H1 (cell line): ENCODE results near the gene DNAJC27. TPM values are rescaled to one million over a fixed set of nuclear protein-coding genes. Genes with fewer than 3 reads are reported as not detected.

Experiments
- CTCF ChIA-PET: fragments of 300-600 bp; sonication (Branson Sonifier 250); formaldehyde crosslinking; loops from one replicate; lab custom pipeline; 2021; ENCODE audit not compliant: partially characterized antibody; lab: Charles Lee
- POLR2A ChIA-PET: fragments of 300-600 bp; sonication (Branson Sonifier 250); formaldehyde crosslinking; loops from one replicate; lab custom pipeline; 2021; ENCODE audit warnings: inconsistent platforms; ENCODE audit not compliant: partially characterized antibody; lab: Charles Lee
- DNase-seq, 2 experiments: peaks; one replicate each; pipeline versions ENCODE4 v3.0.0 to v3.0.0-alpha.2; 2010 to 2022; ENCODE audit warnings: low spot score in 2 of 2, low read depth in 1 of 2, mixed read lengths in 1 of 2
- FAIRE-seq: peaks from 2 replicates; lab custom pipeline; 2011; peaks lifted over from hg19 to GRCh38; lab: Jason Lieb, UNC
- H2AFZ ChIP-seq: 2 replicates; pipeline ENCODE4 v1.8.1; 2012; ENCODE audit warnings: low read length, inconsistent platforms
- H2AK5ac ChIP-seq: 2 replicates; pipeline ENCODE4 v1.6.1; 2013; ENCODE audit warnings: low read depth, low read length
- H2BK120ac ChIP-seq: replicated peaks from 2 replicates; pipeline ENCODE3; 2013; ENCODE audit warnings: low read depth, low read length, inconsistent platforms
- H2BK12ac ChIP-seq: 2 replicates; pipeline ENCODE4 v1.6.1; 2013; ENCODE audit warnings: low read depth, low read length
- H2BK15ac ChIP-seq: 2 replicates; pipeline ENCODE4 v1.6.1; 2013; ENCODE audit warnings: low read length
- H2BK20ac ChIP-seq: 2 replicates; pipeline ENCODE4 v1.6.1; 2013; ENCODE audit warnings: low read length
- H2BK5ac ChIP-seq: 2 replicates; pipeline ENCODE4 v1.6.1; 2013; ENCODE audit warnings: low read depth, low read length
- H3K14ac ChIP-seq: 2 replicates; pipeline ENCODE4 v1.6.1; 2013; ENCODE audit warnings: inconsistent platforms; ENCODE audit not compliant: insufficient read length
- H3K18ac ChIP-seq: 2 replicates; pipeline ENCODE4 v1.6.1; 2013; ENCODE audit warnings: low read length; ENCODE audit errors: extremely low read depth
- H3K23ac ChIP-seq: 2 replicates; pipeline ENCODE4 v1.6.1; 2013; ENCODE audit warnings: inconsistent platforms; ENCODE audit not compliant: insufficient read length
- H3K23me2 ChIP-seq: 2 replicates; pipeline ENCODE4 v1.6.1; 2013; ENCODE audit warnings: low read depth, low read length
- H3K27ac ChIP-seq: 2 replicates; pipeline ENCODE4 v1.6.1; 2011; ENCODE audit warnings: low read depth, low read length, inconsistent platforms
- H3K27me3 ChIP-seq, 4 experiments: replicated peaks in 1 of 4; 1 replicate in 1 of 4; 2 replicates in 3 of 4; pipeline versions ENCODE4 v1.6.1 to v1.8.1; 2011 to 2013; ENCODE audit warnings: low read length in 3 of 4, mild to moderate bottlenecking in 3 of 4, inconsistent platforms in 2 of 4, mixed read lengths in 2 of 4, moderate library complexity in 1 of 4; ENCODE audit not compliant: control insufficient read depth in 3 of 4, insufficient read depth in 3 of 4; ENCODE audit errors: extremely low read depth in 1 of 4
- H3K36me3 ChIP-seq, 4 experiments: 2 replicates each; pipeline versions ENCODE4 v1.6.1 to v1.8.1; 2011 to 2013; ENCODE audit warnings: mild to moderate bottlenecking in 4 of 4, low read length in 3 of 4, moderate library complexity in 2 of 4, control low read depth in 1 of 4, inconsistent platforms in 1 of 4; ENCODE audit not compliant: insufficient read depth in 4 of 4, control insufficient read depth in 2 of 4
- H3K4ac ChIP-seq: replicated peaks from 2 replicates; pipeline ENCODE3; 2013; ENCODE audit warnings: low read length, low read depth, mixed read lengths, inconsistent platforms; ENCODE audit not compliant: insufficient read length
- H3K4me1 ChIP-seq, 4 experiments: replicated peaks in 1 of 4; 1 replicate in 1 of 4; 2 replicates in 3 of 4; pipeline versions ENCODE4 v1.6.1 to v1.8.1; 2011 to 2013; ENCODE audit warnings: low read length in 3 of 4, inconsistent platforms in 2 of 4, mixed read lengths in 1 of 4; ENCODE audit not compliant: insufficient read depth in 4 of 4, control insufficient read depth in 3 of 4
- H3K4me2 ChIP-seq, 2 experiments: 2 replicates each; pipeline versions ENCODE4 v1.6.1 to v1.8.1; 2011 to 2013; ENCODE audit warnings: low read depth in 2 of 2, low read length in 2 of 2, control low read depth in 1 of 2, inconsistent platforms in 1 of 2, mild to moderate bottlenecking in 1 of 2; ENCODE audit not compliant: insufficient read depth in 1 of 2
- H3K4me3 ChIP-seq, 4 experiments: fragments of 200-600, 300-600 bp in 1 of 4; sonication (generic), shearing (Covaris generic), sonication (Bioruptor Twin) in 1 of 4; 2 replicates each; pipeline versions ENCODE4 v1.5.1 to v1.8.1; 2011 to 2016; ENCODE audit warnings: low read length in 4 of 4, low read depth in 3 of 4, control low read depth in 2 of 4, inconsistent platforms in 2 of 4, mild to moderate bottlenecking in 2 of 4, mixed read lengths in 1 of 4, moderate library complexity in 1 of 4; ENCODE audit not compliant: insufficient read depth in 2 of 4; ENCODE audit errors: extremely low read depth in 1 of 4
- H3K56ac ChIP-seq: replicated peaks from 2 replicates; pipeline ENCODE3; 2013; ENCODE audit warnings: low read depth, mild to moderate bottlenecking, mixed read lengths, low read length, inconsistent platforms; ENCODE audit not compliant: insufficient read length
- H3K79me1 ChIP-seq: 2 replicates; pipeline ENCODE4 v1.6.1; 2013; ENCODE audit warnings: low read depth, low read length, control low read depth
- H3K79me2 ChIP-seq, 2 experiments: 2 replicates each; pipeline versions ENCODE4 v1.6.1 to v1.8.1; 2012 to 2013; ENCODE audit warnings: low read length in 2 of 2, mild to moderate bottlenecking in 2 of 2, inconsistent platforms in 1 of 2; ENCODE audit not compliant: insufficient read depth in 2 of 2, control insufficient read depth in 1 of 2
- H3K9ac ChIP-seq, 4 experiments: replicated peaks in 1 of 4; 1 replicate in 1 of 4; 2 replicates in 3 of 4; pipeline versions ENCODE4 v1.6.1 to v1.8.1; 2011 to 2013; ENCODE audit warnings: low read depth in 3 of 4, low read length in 3 of 4, control low read depth in 2 of 4, mild to moderate bottlenecking in 2 of 4, moderate library complexity in 2 of 4, inconsistent platforms in 1 of 4; ENCODE audit errors: extremely low read depth in 1 of 4
- H3K9me3 ChIP-seq, 2 experiments: 2 replicates each; pipeline versions ENCODE4 v1.6.1 to v1.8.1; 2012 to 2013; ENCODE audit warnings: mild to moderate bottlenecking in 2 of 2, moderate library complexity in 2 of 2, control low read depth in 1 of 2, inconsistent platforms in 1 of 2, low read depth in 1 of 2, low read length in 1 of 2, mixed read lengths in 1 of 2; ENCODE audit not compliant: insufficient read depth in 2 of 2
- H4K20me1 ChIP-seq, 2 experiments: replicated peaks in 1 of 2; 2 replicates each; pipeline versions ENCODE3 to v1.8.1; 2011 to 2013; ENCODE audit warnings: inconsistent platforms in 2 of 2, low read length in 2 of 2, mild to moderate bottlenecking in 1 of 2; ENCODE audit not compliant: insufficient read depth in 2 of 2, control insufficient read depth in 1 of 2
- H4K5ac ChIP-seq: 2 replicates; pipeline ENCODE4 v1.6.1; 2013; ENCODE audit warnings: low read length, low read depth, mixed read lengths, inconsistent platforms; ENCODE audit not compliant: insufficient read length
- H4K8ac ChIP-seq: 2 replicates; pipeline ENCODE4 v1.8.0; 2013; ENCODE audit warnings: mild to moderate bottlenecking, moderate library complexity, low read length, inconsistent platforms; ENCODE audit not compliant: insufficient read depth; ENCODE audit errors: extremely low read depth
- H4K91ac ChIP-seq: replicated peaks from 2 replicates; pipeline ENCODE3; 2013; ENCODE audit warnings: low read length, mixed read lengths, inconsistent platforms; ENCODE audit not compliant: insufficient read length
- SIX5 ChIP-seq: IDR thresholded peaks from 2 replicates; pipeline ENCODE4 v1.6.1; 2011; ENCODE audit warnings: mild to moderate bottlenecking, low read depth, low read length
- WGBS, 2 experiments: shearing (Covaris generic) in 1 of 2; methylation state at CpG; one replicate each; pipeline versions ENCODE4 v1.1.6 to v1.1.7; 2013 to 2015; ENCODE audit warnings: low lambda C conversion rate in 2 of 2, mixed read lengths in 2 of 2, inconsistent platforms in 1 of 2, low coverage in 1 of 2, missing lambda C conversion rate in 1 of 2; ENCODE audit not compliant: insufficient replicate concordance in 2 of 2, insufficient coverage in 1 of 2, insufficient read length in 1 of 2; ENCODE audit errors: extremely low coverage in 1 of 2, missing lambda C conversion rate in 1 of 2; 5-methylcytosine and 5-hydroxymethylcytosine counted together
- polyA plus RNA-seq, 7 experiments: library from polyadenylated mRNA; depleted of rRNA in 3 of 7; stranded (reverse) in 5 of 7; unstranded in 2 of 7; fragments of >200 nt in 5 of 7; fragments of 200-250 nt in 2 of 7; gene quantifications; 1 replicate in 5 of 7; 2 replicates in 1 of 7; 4 replicates in 1 of 7; pipeline versions ENCODE4 v1.2.1 to v1.2.3, GENCODE V29; 2011 to 2013; ENCODE audit warnings: missing spikeins in 2 of 7, mixed read lengths in 2 of 7
- total RNA-seq: library from RNA; stranded (reverse); fragmentation: NEBNext Ultra II Directional; extraction: Animal tissue kit (Norgen Biotek cat#: 25700); gene quantifications from 2 replicates; pipeline ENCODE4 v1.2.1, GENCODE V29; 2021
- TF ChIP-seq, protein P1 (sequence below): IDR thresholded peaks from 2 replicates; pipeline ENCODE4 v1.6.1; 2012; ENCODE audit warnings: inconsistent platforms

DNAJC27 gene
- total and polyA plus RNA-seq, 2 of the 8 experiments (the other 6 are each of a cell fraction or from before 2014, with no cell fraction given) = 1.4 to 4.5 TPM

DNA sequence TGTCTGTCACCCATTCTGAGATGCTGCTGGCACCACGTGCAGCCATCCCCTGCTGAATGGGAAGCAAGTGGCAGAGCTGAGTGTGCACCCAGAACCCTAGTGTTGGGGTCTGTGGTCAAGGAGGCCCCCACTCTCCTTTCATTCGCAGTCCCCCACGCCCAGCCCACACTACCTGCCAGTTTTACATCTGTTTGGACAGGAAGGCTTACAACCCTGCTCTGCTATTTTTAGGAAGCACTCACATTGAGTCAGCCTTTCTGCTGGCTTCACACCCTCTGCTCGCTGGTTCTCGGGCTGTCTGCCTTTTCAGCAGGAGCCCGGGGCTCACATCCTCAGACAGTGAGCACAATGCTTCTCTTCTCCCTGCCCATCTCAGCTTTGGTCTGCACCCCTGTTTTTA, 41.0 kb downstream of the DNAJC27 start:
- Histone ChIP-seq H4K20me1 (no peaks in the 10 kb centered on the region), H4K5ac (no peak overlapping the region), H4K8ac (no peak overlapping the region), H3K14ac (no peak overlapping the region), H2BK120ac (no peak overlapping the region), H2BK12ac (0 out of 2 replicates have a peak overlapping the region, but pooled peaks have one; percentile 50), H2BK20ac (no peak overlapping the region), H2AFZ (peak overlapping the region; percentile 35; the same call in 1 of the 2 replicates), H3K9me3 (no peaks in the 10 kb centered on the region), H3K4ac (no peak overlapping the region), H3K56ac (no peak overlapping the region), H2AK5ac (no peak overlapping the region), H3K9ac (no peak overlapping the region), H3K79me1 (no peaks in the 10 kb centered on the region; the same call in 1 of the 2 replicates), H3K79me2 (no peaks in the 10 kb centered on the region), H3K27me3 (peaks cover 0 to 3% (median 0%) of the 10 kb centered on the region in 4 experiments; a peak in 3 of 7 replicates), H2BK15ac (no peak overlapping the region), H3K36me3 (no peaks in the 10 kb centered on the region; a peak in 1 of 8 replicates), H3K27ac (no peak overlapping the region), H2BK5ac (no peak overlapping the region), H3K23ac (no peak overlapping the region), H3K4me2 (no peak overlapping the region), H3K4me3 (no peak overlapping the region), H4K91ac (no peak overlapping the region), H3K4me1 (peaks cover 0 to 10% (median 4%) of the 10 kb centered on the region in 4 experiments; a peak in 5 of 7 replicates), H3K18ac (no peak overlapping the region), H3K23me2 (0 out of 2 replicates have a peak, but pooled peaks cover 1% of the 10 kb centered on the region)
- TF ChIP-seq, protein P1, sequence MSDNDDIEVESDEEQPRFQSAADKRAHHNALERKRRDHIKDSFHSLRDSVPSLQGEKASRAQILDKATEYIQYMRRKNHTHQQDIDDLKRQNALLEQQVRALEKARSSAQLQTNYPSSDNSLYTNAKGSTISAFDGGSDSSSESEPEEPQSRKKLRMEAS = peak; percentile 30; the same call in 1 of the 2 replicates
- TF ChIP-seq SIX5 = no peak
- no peak for FAIRE-seq
- no peak for DNase-seq
- POLR2A ChIA-PET = interaction anchor here (0.6 kb wide), 2 partner anchors 236 to 1330 kb away, joined by 3 to 4 read pairs; no protein-coding TSS in a partner anchor
- WGBS, 2 experiments = 82% methylated on average over 6 of the region's 6 CpGs; no CpG with 5 or more reads in 1 of the 2 experiments
- CTCF ChIA-PET = interaction anchor here (0.6 kb wide), 1 partner anchor 298 kb away, joined by 3 read pairs; no protein-coding TSS in a partner anchor
